Ramos (cell line): ENCODE measurements around the gene BTBD10.
"Not testable (repeated sequence)": the region's sequence is repeated elsewhere in the genome, so short reads cannot be mapped to it uniquely, and the experiment has no call there.

Experiments used
- in situ Hi-C: fragments of 300-500 bp; cut with MboI; formaldehyde crosslinking; loops from one replicate; pipeline ENCODE4 v1.14.3; 2022; ENCODE audit warnings: low sequenced_read_pairs; ENCODE audit not compliant: unreplicated experiment

BTBD10 gene

GRCh38 chr11:13445588-13445987 lies 17.4 kb downstream of the BTBD10 start:
- in situ Hi-C loops: no loop called here

DNA sequence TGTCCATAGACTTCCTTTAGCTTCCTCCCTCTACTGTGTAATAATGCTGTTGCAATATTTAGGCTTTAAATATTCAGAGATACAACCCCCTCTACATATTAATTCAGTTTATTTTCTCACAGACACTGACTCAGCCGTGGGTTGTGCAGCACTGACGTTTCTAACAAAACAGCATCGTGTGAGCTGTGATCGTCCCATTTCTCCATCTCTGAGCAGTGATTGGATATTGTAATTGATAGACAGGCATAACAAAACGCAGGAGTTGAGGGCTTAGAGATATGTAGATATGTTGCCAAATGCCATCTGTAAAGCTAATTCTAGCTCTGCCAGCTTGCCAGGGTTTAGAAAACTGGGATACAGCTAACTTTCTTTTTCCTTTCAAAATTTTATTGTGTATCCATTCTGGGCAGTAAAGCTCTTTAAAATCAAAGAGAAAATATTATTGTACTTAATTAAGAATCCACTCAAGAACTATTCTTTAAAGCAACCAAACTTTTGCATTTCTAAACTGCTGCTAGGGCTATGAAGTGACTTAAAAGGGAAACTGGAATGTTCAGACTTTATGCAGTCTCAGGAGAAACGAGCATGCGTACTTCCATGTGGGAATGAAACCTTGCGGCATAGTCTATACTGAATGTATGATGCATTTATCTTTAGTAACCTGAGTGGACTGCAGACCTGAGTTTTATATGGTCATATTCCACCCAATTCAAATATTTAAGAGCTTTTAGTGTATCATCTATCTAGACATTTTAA lies 22.7 kb downstream of the BTBD10 start:
- in situ Hi-C loops: no loop called here

- in situ Hi-C loops: no loop called here
These were observed 24.7 kb downstream of the BTBD10 start for GRCh38 chr11:13438291-13438690.

DNA sequence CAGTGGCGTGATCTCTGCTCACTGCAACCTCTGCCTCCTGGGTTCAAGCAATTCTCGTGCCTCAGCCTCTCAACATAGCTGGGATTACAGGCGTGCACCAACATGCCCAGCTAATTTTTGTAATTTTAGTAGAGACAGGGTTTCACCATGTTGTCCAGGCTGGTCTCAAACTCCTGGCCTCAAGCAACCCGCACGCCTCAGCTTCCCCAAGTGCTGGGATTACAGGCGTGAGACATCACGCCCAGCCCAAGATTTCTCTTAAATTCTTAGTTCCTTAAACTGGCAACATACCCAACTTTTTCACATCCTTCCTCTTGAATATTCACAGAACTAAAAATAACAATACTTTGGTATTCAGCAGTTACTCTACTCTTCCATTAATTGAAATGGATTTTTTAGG lies 26.2 kb downstream of the BTBD10 start:
- in situ Hi-C loops: not testable (repeated sequence)

- in situ Hi-C loops: no loop called here
These were observed 28.5 kb downstream of the BTBD10 start for GRCh38 chr11:13434247-13435205.

DNA sequence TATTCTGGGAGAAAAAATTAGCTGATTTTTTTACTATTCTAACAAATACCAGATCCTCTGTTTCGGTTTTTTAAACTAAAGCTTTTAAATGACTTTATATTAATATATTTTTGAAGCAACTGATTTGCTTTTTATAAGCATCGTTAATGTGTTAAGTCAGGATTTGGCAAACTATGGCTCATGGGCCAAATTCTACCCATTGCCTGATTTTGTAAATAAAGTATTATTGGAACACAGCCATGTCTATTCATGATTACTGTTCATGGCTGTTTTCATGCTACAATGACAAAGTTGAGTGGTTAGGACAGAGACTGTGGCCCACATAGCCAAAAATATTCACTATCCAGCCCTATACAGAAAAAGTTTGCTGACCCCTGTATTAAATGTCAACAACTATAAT lies 29.6 kb downstream of the BTBD10 start:
- in situ Hi-C loops: no loop called here

- in situ Hi-C loops: no loop called here
These were observed 33.2 kb downstream of the BTBD10 start for GRCh38 chr11:13429836-13430235.

DNA sequence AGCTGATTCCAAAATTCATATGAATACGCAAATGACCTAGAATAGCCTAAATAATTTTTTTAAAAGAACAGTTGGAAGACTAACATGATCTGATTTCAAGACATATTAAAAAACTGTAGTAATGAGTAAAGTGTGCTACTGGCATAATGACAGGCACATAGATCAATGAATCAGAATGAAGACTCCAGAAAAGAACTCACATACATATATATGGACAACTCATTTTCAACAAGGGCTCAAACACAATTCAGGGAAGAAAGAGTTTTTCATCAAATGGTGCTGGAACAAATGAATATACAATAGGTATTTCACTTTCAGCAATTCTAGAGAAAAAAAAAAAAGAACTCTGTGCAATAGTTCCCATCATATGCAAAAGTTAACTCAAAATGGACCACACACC lies 33.7 kb downstream of the BTBD10 start:
- in situ Hi-C loops: no loop called here

DNA sequence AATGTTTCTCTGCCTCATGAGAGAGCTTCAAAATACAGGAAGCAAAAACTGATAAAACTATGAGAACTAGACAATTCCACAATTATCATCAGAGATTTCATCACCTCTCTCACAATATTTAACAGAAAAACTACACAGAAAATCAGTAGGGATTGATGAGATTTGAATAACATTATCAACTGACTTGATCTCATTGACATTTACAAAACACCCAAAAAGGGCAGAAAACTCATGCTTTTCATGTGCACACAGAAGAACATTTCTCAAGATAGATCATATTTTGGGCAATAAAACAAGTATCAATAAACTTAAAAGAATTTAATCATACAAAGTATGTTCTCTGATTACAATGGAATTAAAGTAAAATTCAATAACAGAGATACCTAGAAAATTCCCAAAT lies 35.6 kb downstream of the BTBD10 start:
- in situ Hi-C loops: no loop called here

DNA sequence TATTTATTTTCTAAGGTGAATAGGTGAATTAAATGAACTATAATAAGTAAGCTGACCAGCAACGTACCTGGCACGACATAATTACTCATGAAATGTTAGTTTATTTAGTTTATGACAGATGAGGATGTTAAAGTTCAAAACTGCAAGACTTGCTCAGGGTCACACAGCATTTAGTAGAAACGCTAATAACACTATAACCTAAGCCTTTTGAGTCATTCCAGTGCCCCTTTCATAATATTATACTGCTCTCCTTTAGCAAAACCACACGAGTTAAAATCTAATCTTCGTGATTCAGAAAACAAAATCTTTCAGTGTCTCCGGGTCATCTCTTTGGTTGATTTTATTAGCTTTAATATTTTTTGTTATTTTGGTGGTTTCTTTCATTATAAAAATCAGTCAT lies 39.6 kb downstream of the BTBD10 start:
- in situ Hi-C loops: no loop called here

- in situ Hi-C loops: no loop called here
These were observed 41.5 kb downstream of the BTBD10 start for GRCh38 chr11:13421561-13421960.

- in situ Hi-C loops: no loop called here
These were observed 47.8 kb downstream of the BTBD10 start for GRCh38 chr11:13415201-13415600.

GRCh38 chr11:13405220-13405619 lies 57.8 kb downstream of the BTBD10 start:
- in situ Hi-C loops: no loop called here

DNA sequence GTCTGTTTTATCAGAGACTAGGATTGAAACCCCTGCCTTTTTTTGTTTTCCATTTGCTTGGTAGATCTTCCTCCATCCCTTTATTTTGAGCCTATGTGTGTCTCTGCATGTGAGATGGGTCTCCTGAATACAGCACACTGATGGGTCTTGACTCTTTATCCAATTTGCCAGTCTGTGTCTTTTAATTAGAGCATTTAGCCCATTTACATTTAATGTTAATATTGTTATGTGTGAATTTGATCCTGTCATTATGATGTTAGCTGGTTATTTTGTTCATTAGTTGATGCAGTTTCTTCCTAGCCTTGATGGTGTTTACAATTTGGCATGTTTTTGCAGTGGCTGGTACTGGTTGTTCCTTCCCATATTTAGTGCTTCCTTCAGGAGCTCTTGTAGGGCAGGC lies 64.7 kb downstream of the BTBD10 start:
- in situ Hi-C loops: not testable (repeated sequence)

DNA sequence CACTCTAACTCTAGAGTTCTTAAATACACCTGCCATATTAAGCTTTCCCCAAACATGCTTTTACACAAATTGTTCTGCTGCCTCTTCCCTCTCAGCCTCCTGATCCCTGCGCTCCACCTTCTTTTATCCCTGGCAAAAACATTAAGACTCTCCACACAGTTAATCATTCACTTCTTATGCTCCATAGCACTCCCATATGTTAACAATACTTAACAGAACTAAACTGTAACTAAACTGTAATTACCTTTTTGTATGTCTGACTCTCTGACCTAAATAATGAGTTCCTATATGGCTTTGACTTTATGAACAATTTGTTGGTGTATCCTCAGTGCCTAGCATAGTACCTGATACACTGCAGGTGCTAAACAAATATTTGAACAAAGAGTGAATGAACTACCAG lies 71.8 kb downstream of the BTBD10 start:
- in situ Hi-C loops: no loop called here

- in situ Hi-C loops: no loop called here
These were observed 74.3 kb downstream of the BTBD10 start for GRCh38 chr11:13388741-13389140.

DNA sequence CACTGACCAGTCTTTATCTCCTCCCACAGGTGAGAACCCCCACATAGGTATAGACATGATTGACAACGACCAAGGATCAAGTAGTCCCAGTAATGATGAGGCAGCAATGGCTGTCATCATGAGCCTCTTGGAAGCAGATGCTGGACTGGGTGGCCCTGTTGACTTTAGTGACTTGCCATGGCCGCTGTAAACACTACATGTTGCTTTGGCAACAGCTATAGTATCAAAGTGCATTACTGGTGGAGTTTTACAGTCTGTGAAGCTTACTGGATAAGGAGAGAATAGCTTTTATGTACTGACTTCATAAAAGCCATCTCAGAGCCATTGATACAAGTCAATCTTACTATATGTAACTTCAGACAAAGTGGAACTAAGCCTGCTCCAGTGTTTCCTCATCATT lies 76.5 kb downstream of the BTBD10 start:
- in situ Hi-C loops: no loop called here

- in situ Hi-C loops: no loop called here
These were observed 77.9 kb downstream of the BTBD10 start for GRCh38 chr11:13384908-13385640.

- in situ Hi-C loops: no loop called here
These were observed 80.3 kb downstream of the BTBD10 start for GRCh38 chr11:13382751-13383150.

- in situ Hi-C loops: no loop called here
These were observed 82.3 kb downstream of the BTBD10 start for GRCh38 chr11:13380731-13381130.

DNA sequence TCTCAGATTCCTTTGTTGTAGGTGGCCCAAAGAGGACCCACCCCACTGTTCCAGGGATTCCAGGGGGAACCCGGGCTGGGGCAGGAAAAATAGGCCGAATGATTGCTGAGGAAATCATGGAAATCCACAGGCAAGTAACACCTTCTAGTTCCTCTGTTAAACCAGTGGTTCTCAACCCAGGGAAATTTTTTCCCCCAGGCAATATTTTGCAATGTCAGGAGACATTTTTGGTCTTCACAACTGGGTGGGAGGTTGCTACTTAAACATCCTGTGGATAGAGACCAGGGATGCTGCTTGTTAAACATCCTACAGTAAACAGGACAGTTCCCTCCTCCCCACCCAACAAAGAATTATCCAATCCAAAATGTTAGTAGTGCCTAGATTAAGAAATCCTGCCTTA lies 84.7 kb downstream of the BTBD10 start:
- in situ Hi-C loops: no loop called here
